ENCODE measurements around the gene TBRG4.
"Not testable (repeated sequence)": the region's sequence is repeated elsewhere in the genome, so short reads cannot be mapped to it uniquely, and the experiment has no call there.

TBRG4 gene

DNA sequence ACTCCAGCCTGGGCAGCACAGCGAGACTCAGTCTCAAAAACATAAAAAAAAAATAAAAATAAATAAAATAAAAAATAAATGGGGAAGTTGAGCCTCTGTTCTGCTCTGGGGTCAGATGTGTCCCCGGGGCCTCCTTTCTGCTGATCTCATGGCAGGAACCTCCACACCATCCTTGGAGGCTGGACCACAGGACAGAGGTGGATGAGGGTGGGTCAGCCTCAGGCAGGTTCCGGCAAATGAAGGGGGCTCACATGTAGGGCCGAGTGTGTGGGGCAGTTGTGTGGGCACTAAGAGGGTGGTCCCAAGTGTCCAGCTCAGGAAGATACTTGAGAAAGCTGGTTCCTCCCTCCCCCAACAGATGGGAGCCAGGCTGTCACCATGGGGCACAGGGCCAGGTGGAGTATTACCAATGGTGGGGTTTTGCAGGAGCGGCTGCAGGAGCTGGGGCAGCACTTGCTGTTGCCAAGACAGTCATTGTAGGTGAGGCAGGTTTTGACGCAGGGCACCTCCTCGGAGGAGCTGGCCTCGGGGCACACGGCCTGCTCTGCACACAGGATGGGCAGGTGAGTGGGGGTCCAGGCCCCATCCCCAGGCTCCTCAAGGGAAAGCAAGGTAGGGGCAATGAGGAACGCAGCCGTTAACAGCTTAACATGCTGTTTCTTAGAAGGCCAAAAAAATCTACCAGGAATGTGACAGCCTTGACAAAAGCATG is 13.9 kb upstream of the TBRG4 start:
- H3K4me1 ChIP-seq (ENCODE audit: control insufficient read depth, insufficient read depth, low read length), result peaks cover 5% of the 10 kb centered on the region
- no peak overlapping the region for H3K9ac ChIP-seq (ENCODE audit: low read depth, low read length)
- H3K36me3 ChIP-seq (ENCODE audit: control insufficient read depth, insufficient read depth, low read length), result no peaks in the 10 kb centered on the region
- H3K4me3 ChIP-seq (ENCODE audit: low read depth, low read length), result no peak overlapping the region
- H3K27me3 ChIP-seq (ENCODE audit: control insufficient read depth, insufficient read depth, low read length), result no peaks in the 10 kb centered on the region
- no peaks in the 10 kb centered on the region for H3K9me3 ChIP-seq (ENCODE audit: control insufficient read depth, insufficient read depth, low read length)

DNA sequence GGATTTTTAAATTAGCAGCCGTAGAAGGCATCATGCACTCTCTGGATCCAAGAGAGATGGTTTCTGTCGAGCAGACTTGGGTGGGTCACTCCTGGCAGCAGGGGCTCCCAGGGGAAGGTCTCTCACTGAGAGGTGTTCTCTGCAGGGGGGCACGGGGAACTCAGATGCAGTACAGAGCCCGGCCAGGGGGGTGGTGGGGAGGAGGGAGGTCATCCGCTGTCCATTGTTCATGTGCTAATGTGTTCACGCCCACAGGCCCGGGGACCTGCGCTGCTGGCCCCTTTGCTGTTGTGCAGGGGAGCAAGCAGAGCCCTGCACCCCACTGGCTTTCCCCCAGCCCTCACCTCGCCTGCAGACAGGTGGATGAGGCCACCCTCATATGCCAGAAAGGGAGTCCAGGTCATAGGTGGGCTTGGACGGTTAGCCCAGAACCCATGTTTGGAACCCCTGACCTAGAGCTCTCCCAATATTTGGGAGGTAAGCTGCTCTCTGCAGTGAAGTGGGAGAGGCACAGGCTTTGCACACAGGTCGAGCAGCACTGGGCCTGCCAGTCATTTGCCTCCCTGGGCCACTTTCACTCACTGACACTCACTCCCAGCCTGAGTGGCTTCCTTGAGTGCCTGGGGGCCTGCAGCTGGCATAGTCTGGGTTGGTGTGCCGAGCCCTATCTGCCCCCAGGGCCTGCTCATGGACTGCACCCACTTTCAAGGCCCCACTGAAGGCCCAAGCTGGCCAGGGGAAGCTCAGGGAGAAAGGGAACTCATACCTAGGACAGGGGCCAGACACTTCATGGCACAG is 12.6 kb upstream of the TBRG4 start:
- H3K4me3 ChIP-seq (ENCODE audit: low read depth, low read length), result peak overlapping the region; percentile 11
- H3K9ac ChIP-seq (ENCODE audit: low read depth, low read length), result no peak overlapping the region
- H3K36me3 ChIP-seq (ENCODE audit: control insufficient read depth, insufficient read depth, low read length), result no peaks in the 10 kb centered on the region
- H3K9me3 ChIP-seq (ENCODE audit: control insufficient read depth, insufficient read depth, low read length), result no peaks in the 10 kb centered on the region
- H3K4me1 ChIP-seq (ENCODE audit: control insufficient read depth, insufficient read depth, low read length), result peaks cover 5% of the 10 kb centered on the region
- no peaks in the 10 kb centered on the region for H3K27me3 ChIP-seq (ENCODE audit: control insufficient read depth, insufficient read depth, low read length)

DNA sequence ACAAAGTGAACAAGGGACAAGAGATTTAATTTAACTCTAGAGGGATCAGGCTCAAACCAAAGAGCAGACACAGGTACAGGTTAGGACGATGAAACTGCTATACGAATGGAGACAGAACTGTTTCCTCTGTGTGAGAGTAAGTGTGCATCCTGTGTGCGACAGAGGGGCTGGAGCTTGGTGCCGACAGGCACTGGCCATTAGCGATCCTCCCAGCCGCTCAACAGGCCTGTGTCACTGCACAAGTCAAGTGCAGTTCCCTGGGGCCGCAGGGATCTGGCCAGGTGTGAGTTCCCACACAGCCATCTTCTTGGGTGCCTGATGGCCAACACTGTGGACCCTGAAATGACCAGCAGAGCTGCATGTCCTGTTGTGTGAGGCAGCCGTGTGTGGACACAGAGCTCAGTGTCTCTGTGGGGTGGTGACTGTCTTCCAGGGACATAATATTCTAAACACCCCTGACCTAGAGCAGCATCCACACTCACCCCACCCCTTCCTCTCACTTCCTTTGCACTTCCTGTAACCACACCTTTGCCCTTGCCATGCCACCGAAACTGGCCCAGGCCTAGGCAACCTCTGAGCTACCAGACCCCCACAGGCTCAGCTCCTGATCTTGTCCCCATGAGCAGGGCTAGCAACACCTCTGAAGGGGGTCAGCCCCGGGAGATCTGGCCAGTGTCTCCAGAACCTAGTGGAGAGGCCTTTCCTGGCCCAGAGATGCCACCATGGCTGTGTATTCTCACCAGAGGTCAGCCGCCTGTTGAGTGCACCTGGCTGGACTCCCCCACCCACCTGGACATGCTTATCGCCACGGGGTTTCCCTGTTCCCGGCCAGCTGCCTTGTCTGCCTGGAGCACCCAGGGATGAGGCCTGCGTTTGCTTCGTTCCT is 11.7 kb upstream of the TBRG4 start:
- no peaks in the 10 kb centered on the region for H3K36me3 ChIP-seq (ENCODE audit: control insufficient read depth, insufficient read depth, low read length)
- no peak overlapping the region for H3K4me3 ChIP-seq (ENCODE audit: low read depth, low read length)
- no peak overlapping the region for H3K9ac ChIP-seq (ENCODE audit: low read depth, low read length)
- H3K27me3 ChIP-seq (ENCODE audit: control insufficient read depth, insufficient read depth, low read length), result no peaks in the 10 kb centered on the region
- peaks cover 5% of the 10 kb centered on the region for H3K4me1 ChIP-seq (ENCODE audit: control insufficient read depth, insufficient read depth, low read length)
- no peaks in the 10 kb centered on the region for H3K9me3 ChIP-seq (ENCODE audit: control insufficient read depth, insufficient read depth, low read length)

DNA sequence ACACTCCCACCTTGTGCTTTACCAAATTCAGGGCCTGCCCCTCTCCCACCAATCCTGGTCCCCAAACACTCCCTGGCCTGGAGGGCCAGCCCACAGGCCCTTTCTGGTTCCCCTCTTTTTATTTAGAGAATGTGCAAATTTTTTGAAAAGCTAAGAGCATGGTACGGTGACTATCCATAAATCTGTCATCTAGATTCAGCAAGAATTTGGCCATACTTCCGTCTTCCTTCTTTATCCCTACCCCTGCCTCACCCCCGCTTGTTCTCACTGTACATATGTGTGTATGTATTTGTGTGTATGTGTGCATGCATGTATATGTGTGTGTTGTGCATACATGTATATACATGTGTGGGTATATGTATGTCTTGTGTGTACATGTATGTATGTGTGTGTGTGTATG is 8.1 kb upstream of the TBRG4 start:
- H3K4me3 ChIP-seq (ENCODE audit: low read depth, low read length), result no peak overlapping the region
- no peaks in the 10 kb centered on the region for H3K27me3 ChIP-seq (ENCODE audit: control insufficient read depth, insufficient read depth, low read length)
- H3K9ac ChIP-seq (ENCODE audit: low read depth, low read length), result no peak overlapping the region
- H3K9me3 ChIP-seq (ENCODE audit: control insufficient read depth, insufficient read depth, low read length), result no peaks in the 10 kb centered on the region
- no peaks in the 10 kb centered on the region for H3K36me3 ChIP-seq (ENCODE audit: control insufficient read depth, insufficient read depth, low read length)
- H3K4me1 ChIP-seq (ENCODE audit: control insufficient read depth, insufficient read depth, low read length), result peaks cover 5% of the 10 kb centered on the region

DNA sequence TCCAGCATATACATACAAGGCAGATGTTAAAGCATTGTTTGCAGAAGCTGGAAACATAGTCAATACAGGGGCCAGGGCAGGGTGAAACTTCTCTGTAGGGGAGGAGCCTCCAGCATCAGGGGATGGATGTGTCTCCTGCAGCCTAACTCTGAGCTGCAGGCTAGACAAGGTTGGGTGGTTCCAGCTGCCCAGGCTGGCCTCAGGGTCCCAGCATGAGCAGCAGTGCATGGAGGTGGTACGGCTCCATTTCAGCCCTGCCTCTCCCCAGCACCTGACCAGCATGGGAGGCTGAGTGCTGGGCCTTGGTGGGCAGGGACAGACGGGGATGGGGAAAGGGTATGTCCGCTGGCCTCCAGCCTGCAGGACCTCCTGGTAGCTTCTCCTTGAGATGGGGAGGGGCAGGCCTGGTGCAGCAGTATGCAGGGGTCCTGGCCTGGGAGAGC is 7.4 kb upstream of the TBRG4 start:
- Histone ChIP-seq H3K9me3 (ENCODE audit: control insufficient read depth, insufficient read depth, low read length) (no peaks in the 10 kb centered on the region), H3K27me3 (ENCODE audit: control insufficient read depth, insufficient read depth, low read length) (no peaks in the 10 kb centered on the region), H3K36me3 (ENCODE audit: control insufficient read depth, insufficient read depth, low read length) (no peaks in the 10 kb centered on the region), H3K4me3 (ENCODE audit: low read depth, low read length) (no peak overlapping the region), H3K9ac (ENCODE audit: low read depth, low read length) (no peak overlapping the region), H3K4me1 (ENCODE audit: control insufficient read depth, insufficient read depth, low read length) (no peaks in the 10 kb centered on the region)

DNA sequence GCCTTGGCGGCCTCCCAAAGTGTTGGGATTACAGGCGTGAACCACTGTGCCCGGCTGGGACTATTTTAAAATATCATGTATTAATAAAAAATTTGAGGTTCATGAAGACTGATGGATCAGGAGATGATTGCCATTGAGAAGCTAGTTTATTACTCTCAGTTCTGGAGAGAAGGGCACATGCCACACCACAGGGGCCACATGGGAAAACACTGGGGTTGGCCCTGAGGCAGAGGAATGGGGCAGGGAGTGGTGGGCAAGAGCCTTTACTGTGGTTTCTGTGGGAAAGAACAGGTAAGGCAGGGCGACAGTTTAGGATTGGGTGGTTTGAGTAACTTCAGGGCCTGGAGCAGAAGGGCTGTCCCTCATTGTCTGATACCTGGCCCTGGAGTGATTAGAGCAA is 6.8 kb upstream of the TBRG4 start:
- Histone ChIP-seq H3K9ac (ENCODE audit: low read depth, low read length) (no peak overlapping the region), H3K4me1 (ENCODE audit: control insufficient read depth, insufficient read depth, low read length) (no peaks in the 10 kb centered on the region), H3K36me3 (ENCODE audit: control insufficient read depth, insufficient read depth, low read length) (no peaks in the 10 kb centered on the region), H3K27me3 (ENCODE audit: control insufficient read depth, insufficient read depth, low read length) (no peaks in the 10 kb centered on the region), H3K9me3 (ENCODE audit: control insufficient read depth, insufficient read depth, low read length) (no peaks in the 10 kb centered on the region), H3K4me3 (ENCODE audit: low read depth, low read length) (no peak overlapping the region)

DNA sequence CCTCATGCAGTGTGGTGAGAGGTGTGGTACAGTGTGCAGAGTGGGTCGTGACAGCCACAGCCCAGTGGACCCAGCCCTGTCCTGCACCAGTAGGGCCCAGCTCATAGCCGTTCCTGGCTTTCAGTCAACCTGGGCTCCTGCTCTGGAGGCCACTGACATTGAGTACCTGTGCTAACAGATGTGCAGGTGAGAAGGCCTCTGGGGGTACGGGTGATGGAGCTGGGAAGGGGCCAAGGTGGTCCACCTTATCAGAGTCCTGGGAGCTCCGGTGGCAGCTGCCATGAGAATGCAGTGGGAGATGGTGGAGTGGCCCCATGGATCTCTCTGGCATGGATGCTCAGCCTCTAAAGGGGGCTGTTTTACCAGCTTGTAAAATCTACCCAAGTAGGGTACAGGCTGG is 6.1 kb upstream of the TBRG4 start:
- no peak overlapping the region for H3K9ac ChIP-seq (ENCODE audit: low read depth, low read length)

DNA sequence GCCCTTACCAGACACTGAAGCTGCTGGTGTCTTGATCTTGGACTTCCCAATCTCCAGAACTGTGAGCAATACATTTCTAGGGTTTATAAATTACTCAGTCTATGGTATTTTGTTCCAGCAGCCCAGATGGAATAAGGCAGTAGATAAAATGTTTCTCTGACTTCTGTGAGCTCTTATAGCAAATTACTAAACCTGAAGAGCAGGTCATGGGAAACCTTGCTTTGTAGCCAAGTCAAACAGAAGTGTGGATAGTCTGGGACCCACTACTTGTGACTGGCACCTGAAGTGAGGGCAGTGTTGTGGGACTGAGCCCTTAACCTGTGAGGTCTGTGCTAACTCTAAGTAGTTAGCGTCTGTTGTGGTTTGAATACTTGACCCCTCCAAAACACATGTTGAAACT is 4.6 kb upstream of the TBRG4 start:
- H3K27me3 ChIP-seq (ENCODE audit: control insufficient read depth, insufficient read depth, low read length), result no peaks in the 10 kb centered on the region
- no peaks in the 10 kb centered on the region for H3K36me3 ChIP-seq (ENCODE audit: control insufficient read depth, insufficient read depth, low read length)
- no peak overlapping the region for H3K9ac ChIP-seq (ENCODE audit: low read depth, low read length)
- no peak overlapping the region for H3K4me3 ChIP-seq (ENCODE audit: low read depth, low read length)
- no peaks in the 10 kb centered on the region for H3K4me1 ChIP-seq (ENCODE audit: control insufficient read depth, insufficient read depth, low read length)
- H3K9me3 ChIP-seq (ENCODE audit: control insufficient read depth, insufficient read depth, low read length), result no peaks in the 10 kb centered on the region

More for the DNA sequence above, 6.1 kb upstream of the TBRG4 start:
- Histone ChIP-seq H3K4me1 (ENCODE audit: control insufficient read depth, insufficient read depth, low read length) (no peaks in the 10 kb centered on the region), H3K36me3 (ENCODE audit: control insufficient read depth, insufficient read depth, low read length) (no peaks in the 10 kb centered on the region), H3K27me3 (ENCODE audit: control insufficient read depth, insufficient read depth, low read length) (no peaks in the 10 kb centered on the region), H3K9me3 (ENCODE audit: control insufficient read depth, insufficient read depth, low read length) (no peaks in the 10 kb centered on the region), H3K4me3 (ENCODE audit: low read depth, low read length) (no peak overlapping the region)

DNA sequence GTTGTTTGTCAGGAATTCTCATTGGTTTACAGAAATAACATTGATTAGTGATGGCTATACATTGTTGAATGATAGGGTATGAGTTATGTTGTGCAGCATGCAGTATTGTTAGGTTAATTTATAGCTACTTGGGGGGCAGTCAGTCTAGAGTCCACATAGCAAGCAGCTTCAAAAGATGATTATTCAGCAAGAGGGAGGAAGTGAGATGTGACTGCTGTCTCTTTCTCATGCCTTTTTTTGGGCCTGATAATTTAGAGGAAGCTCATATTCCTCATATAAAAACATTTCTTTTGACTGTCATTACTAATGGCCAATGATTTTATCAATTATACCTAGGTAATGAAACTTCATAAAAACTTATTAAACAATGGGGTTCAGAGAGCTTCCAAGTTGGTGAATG is 3.4 kb upstream of the TBRG4 start:
- no peak overlapping the region for H3K4me3 ChIP-seq (ENCODE audit: low read depth, low read length)
- H3K36me3 ChIP-seq (ENCODE audit: control insufficient read depth, insufficient read depth, low read length), result no peaks in the 10 kb centered on the region
- no peaks in the 10 kb centered on the region for H3K27me3 ChIP-seq (ENCODE audit: control insufficient read depth, insufficient read depth, low read length)

DNA sequence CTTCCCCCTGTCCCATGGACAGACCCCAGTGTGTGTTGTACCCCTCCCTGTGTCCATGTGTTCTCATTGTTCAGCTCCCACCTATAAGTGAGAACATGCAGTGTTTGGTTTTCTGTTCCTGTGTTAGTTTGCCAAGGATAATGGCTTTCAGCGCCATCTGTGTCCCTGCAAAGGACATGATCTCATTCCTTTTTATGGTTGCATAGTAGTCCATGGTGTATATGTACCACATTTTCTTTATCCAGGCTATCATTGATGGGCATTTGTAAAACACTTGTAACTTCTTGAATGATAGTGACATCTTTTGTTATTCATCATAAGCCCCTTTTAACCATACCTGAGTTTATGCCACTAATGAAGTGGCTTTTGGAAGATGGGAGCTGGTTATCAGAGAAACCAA is 2.8 kb upstream of the TBRG4 start:
- H3K4me1 ChIP-seq (ENCODE audit: control insufficient read depth, insufficient read depth, low read length); H3K9ac ChIP-seq (ENCODE audit: low read depth, low read length); H3K27me3 ChIP-seq (ENCODE audit: control insufficient read depth, insufficient read depth, low read length); H3K4me3 ChIP-seq (ENCODE audit: low read depth, low read length); H3K9me3 ChIP-seq (ENCODE audit: control insufficient read depth, insufficient read depth, low read length); H3K36me3 ChIP-seq (ENCODE audit: control insufficient read depth, insufficient read depth, low read length): not testable (repeated sequence)

More for the DNA sequence above, 3.4 kb upstream of the TBRG4 start:
- Histone ChIP-seq H3K9ac (ENCODE audit: low read depth, low read length) (no peak overlapping the region), H3K4me1 (ENCODE audit: control insufficient read depth, insufficient read depth, low read length) (no peaks in the 10 kb centered on the region), H3K9me3 (ENCODE audit: control insufficient read depth, insufficient read depth, low read length) (no peaks in the 10 kb centered on the region)

DNA sequence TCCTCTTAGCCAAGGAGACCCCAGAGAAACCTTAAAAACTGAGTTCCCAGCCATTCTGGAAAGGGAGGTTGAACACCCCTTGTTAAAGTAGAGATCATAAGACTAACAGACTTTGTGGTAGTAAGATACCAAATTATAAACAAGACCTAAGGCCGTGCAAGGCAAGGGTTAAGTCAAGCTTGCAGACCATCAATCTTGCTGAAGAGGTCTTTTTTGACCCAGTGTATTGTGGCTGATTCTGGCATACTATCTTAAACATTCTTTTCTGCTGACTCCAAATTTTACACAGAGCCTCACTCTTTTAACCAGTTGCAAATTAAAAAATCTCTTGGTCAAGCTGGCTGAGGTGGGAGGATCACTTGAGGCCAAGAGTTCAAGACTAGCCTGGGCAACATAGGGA is 1.2 kb upstream of the TBRG4 start:
- Histone ChIP-seq H3K27me3 (ENCODE audit: control insufficient read depth, insufficient read depth, low read length) (no peaks in the 10 kb centered on the region), H3K9ac (ENCODE audit: low read depth, low read length) (no peak overlapping the region), H3K4me3 (ENCODE audit: low read depth, low read length) (peak overlapping the region; percentile 100), H3K36me3 (ENCODE audit: control insufficient read depth, insufficient read depth, low read length) (peaks cover 18% of the 10 kb centered on the region), H3K9me3 (ENCODE audit: control insufficient read depth, insufficient read depth, low read length) (no peaks in the 10 kb centered on the region), H3K4me1 (ENCODE audit: control insufficient read depth, insufficient read depth, low read length) (peaks cover 2% of the 10 kb centered on the region)
